HG02759 (cell line): ENCODE results near the gene SCFD1.

Experiments used
- ATAC-seq: cut with Tn5 transposase; IDR thresholded peaks from one replicate; pipeline ENCODE4 v1.9.1; 2021; ENCODE audit warnings: mild to moderate bottlenecking, moderate library complexity; ENCODE audit not compliant: unreplicated experiment

The SCFD1 gene

DNA sequence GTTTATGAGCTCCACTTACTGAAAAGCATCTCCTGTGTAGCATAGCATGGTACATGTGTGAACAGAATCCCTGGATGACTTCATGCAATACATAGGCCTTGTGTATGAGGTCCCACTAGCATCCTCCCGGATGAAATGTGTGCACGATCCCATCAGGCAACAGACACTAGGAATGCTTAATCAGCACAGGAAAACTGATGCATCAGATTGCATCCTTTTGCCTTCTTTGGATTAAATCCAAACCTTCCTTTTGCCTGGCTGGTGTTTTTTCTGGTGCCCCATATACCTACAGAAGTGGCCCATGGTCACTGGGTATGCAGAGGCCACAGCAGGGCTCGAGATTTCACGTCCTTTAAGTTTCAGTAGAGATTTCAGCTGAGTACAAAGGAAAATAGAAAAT is 131.3 kb downstream of the SCFD1 start:
- ATAC-seq: no peak

DNA sequence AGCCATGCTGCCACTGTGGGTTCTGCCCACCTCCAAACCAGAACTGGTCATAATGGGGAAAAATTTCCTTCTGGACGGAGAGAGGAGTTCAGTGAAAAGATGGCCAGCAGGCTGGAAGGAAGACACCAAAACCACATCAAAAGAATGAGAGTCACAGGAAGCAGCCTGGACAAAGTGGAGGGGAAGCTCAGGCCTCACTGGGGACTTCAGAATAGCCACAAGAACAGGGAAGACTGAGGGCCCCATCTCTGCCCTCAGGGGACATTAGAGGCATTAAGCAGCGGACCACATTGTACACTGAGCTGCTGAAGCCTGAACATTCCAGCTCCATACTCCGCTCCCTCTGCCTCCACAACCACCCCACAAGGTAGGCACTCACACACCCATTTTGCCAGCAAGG is 132.7 kb downstream of the SCFD1 start:
- no peak for ATAC-seq

- no peak for ATAC-seq
These were observed 134.5 kb downstream of the SCFD1 start for GRCh38 chr14:30756594-30756993.

DNA sequence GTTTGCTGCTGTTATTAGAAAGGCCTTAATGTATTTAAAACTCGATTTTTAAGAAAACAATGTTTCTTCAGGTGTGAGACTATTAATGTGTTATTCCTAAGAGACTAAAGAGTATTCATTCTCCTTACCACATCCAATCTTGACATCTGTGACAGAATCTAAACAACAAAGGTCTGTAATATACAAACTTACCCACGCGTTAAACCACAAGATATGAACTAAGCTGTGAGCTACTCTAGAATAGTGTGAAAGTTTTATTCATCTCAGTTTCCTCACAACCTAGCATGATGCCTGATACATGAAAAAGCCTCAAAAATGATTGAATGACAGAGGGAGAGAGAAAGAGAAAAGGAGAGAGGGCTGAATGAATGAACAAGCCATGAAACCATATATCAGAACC is 135.0 kb downstream of the SCFD1 start:
- ATAC-seq: no peak

DNA sequence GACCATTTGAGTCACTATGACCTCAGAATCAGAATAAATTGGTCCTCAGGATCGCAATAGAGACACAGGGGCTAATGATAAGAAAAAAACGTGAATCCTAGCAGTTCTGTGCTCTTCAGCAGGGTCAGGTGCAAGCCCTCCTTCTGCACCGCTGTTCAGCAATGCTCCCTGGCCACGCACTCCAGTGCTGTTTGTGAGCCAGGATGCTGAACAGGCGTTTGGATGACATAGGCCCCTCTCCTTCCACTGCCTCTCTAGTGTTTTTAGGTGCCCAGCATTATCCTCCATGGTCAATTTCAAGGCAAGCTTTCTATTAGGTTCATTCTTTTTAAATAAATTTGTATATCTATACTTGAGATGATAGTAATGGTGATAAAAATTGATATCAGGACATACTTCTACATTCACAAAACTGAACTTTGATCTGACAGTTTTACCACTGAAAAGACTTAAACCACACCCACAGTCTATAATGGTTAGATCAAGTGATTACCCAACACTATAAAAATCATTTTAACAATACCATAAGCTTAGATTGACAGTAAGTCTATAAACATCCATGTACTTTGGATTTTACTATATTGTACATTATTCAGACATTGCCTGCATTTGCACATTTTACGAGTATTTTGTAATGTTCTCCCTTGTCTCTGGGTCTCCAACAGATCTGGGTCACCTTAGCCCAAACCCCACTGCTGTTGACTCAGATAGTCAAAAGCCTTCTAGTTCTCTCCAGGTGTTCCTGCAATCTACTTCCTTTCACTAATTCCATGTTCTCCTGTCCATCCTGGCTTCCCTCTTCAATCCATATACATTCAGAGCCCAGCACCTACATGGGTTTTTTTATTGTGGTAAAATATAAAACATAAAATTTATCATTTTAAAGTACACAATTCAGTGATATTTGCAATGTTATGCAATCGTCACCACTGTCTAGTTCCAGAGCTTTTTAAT is 137.3 kb downstream of the SCFD1 start:
- no peak for ATAC-seq

- no peak for ATAC-seq
These were observed 141.8 kb downstream of the SCFD1 start for GRCh38 chr14:30763891-30764290.

- no peak for ATAC-seq
These were observed 145.5 kb downstream of the SCFD1 start for GRCh38 chr14:30767624-30768023.

DNA sequence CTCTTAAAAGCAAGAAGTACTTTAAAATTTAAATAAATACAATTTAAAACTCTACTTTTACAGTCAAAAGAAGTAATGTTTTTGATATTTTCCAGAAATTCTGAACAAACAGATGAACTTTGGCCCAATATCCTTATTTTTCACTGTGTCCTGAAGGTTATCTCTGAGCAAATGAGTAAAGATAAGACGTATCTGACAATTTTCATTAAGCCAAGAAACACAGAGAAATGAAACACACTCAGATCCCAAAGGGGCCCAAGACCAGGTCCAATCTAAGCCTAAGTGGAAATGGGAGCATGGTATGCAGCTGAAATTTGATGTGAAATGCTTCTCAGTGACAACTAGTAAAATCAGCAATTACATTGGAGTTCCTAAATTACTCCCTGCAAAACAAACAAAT is 146.7 kb downstream of the SCFD1 start:
- no peak for ATAC-seq

- no peak for ATAC-seq
These were observed 148.3 kb downstream of the SCFD1 start for GRCh38 chr14:30770376-30770775.

- no peak for ATAC-seq
These were observed 149.5 kb downstream of the SCFD1 start for GRCh38 chr14:30771595-30771994.

- ATAC-seq: no peak
These were observed 157.1 kb downstream of the SCFD1 start for GRCh38 chr14:30779210-30779609.
